COR-L47 (cell line): ENCODE data around the gene ADAMTSL5.

Experiments
- DNase-seq: peaks from one replicate; lab custom pipeline; 2025; lab: John Stamatoyannopoulos, UW

The ADAMTSL5 gene

DNA sequence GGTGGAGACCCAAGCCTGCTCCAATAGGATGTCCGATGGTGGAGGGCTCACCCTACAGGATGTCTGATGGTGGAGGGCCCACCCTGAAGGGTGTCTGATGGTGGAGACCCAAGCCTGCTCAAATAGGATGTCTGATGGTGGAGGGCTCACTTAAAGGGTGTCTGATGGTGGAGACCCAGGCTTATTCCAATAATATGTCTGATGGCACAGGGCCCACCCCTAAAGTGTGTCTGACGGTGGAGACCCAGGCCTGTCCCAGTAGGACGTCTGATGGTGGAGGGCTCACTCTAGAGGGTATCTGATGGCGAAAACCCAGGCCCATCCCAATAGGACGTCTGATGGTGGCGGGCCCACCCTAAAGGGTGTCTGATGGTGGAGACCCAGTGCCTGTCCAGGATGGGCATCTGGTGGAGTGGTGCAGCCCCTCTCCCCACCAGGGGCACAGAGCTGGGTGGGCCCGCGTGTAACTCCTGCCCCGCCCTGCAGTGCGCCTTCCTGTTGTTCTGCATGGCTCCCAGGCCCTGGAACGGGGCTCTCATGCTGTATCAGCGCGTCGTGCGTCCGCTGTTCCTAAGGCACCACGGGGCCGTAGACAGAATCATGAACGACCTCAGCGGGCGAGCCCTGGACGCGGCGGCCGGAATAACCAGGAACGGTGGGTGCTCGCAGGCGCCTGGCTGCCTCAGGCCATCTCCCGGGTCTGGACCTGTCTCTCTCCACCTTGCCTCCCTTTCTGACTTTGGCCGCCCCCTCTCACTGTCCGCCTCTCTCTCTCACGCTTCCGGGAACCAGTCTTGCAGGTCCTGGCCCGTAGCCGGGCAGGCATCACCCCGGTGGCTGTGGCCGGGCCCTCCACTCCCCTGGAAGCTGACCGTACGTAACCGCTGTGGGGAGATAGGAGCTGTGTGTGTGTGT lies 16.8 kb downstream of the ADAMTSL5 start:
- no peak for DNase-seq

DNA sequence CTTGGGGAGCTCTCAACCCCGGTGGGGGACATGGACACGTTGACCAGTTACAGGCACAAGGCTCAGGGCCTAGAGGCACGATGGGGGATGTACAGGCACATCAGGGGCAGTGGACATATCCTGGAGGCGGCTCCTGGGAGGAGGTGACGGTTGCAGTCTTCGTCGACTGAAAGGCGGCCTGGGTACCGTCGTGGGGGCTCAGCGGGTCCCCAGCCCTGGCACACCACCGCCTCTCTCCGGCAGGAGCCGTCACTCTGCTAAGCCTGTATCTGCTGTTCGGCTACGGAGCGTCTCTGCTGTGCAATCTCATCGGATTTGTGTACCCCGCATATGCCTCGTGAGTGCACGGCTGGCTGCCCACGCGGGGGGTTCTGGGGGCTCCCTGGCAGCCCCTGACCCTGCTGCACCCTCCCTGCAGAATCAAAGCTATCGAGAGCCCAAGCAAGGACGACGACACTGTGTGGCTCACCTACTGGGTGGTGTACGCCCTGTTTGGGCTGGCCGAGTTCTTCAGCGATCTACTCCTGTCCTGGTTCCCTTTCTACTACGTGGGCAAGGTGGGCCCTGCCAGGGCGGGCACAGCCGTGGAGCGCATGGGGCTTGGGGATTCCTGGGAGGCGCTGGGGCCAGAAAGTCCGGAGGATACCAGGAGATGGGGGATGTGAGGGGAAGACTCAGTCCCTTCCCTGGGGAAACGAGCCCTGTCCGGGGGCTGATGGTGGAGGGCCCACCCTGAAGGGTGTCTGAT lies 17.6 kb downstream of the ADAMTSL5 start:
- no peak for DNase-seq

DNA sequence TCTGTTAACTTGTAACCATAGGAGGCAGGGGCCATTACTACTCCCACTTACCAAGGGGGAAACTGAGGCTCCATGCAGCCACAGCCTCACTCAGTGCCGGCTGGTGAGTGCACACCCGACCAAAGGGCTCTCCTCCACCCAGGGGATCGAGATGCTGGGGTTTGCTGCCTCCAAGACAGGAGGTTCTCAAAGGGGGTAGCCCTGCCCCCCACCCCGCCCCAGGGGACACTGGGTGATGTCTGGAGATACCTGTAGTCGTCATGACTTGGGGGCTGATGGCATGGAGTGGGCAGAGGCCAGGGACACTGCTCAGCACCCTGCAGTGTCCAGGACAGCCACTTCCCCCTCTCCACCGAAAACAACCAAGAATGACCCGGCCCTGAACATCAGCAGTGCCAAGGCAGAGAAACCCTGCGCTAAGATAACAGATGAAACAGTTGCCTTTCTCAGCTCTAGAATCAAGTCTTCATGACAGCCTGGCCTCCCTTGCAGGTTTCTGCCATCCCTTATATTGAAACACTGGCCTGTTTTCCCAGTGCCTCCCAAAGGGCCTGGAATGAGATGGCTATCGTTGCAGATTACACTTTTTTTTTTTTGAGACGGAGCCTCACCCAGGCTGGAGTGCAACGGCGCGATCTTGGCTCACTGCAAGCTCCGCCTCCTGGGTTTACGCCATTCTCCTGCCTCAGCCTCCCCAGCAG lies 18.6 kb downstream of the ADAMTSL5 start:
- no peak for DNase-seq

DNA sequence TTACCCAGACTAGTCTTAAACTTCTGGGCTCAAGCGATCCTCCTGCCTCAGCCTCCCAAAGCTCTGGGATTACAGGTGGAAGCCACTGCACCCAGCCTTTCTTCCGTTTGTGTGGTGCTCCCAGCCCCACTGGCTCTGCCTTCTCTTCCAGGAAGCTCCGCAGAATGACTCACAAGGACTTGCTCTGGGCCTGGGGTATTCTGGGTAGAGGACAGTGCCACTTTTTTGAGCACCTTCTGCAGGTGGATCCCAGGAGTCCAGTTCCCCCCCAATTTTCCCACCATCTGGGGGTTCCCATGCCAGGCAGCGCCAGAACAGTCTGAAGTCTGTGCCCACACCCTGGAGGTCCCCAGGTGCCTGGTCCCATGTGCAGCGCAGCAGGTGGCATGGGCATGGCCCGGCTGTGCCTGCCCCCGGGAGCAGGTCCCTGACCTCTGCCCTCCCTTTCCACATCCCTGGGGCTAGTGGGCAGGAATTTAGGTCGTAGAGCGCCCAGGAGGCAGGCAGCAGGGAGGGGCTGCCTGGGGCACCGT lies 20.3 kb downstream of the ADAMTSL5 start:
- DNase-seq = no peak

GRCh38 chr19:1491849-1492170 lies 21.0 kb downstream of the ADAMTSL5 start:
- DNase-seq = no peak

DNA sequence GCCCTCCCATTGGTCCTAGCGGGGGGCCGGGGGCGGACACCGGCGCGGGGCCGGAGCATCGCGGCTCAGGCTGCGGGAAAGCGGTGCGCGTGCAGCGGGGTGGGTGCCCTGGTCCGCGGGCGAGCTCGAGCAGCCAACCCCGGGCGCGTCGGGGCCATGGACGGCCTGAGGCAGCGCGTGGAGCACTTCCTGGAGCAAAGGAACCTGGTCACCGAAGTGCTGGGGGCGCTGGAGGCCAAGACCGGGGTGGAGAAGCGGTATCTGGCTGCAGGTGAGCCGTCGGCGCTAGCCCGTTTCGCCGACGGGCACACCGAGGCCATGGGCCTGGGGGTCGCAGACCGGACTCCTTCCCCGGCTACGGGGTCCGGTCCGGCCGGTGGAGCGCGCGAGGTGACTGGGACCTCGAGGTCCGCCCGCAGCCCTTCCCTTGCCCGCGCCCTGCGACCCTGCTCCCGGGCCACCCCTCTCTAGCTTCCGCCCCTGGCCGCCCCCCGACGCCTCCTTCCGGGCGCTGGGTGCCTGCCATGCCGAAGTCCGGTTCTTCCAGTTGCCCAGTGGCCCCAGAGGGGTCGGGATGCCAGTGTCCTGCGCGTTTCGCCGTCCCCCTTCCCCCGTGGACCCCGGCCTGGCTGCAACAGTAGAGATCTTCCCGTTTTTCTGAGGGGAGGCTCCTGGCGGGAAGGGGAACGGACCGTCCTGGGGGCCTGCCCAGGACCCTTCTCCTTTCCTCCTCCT lies 21.5 kb downstream of the ADAMTSL5 start, which contains the start of gene REEP6:
REEP6 (plus strand) TSS at position 68 of the 735 bp plus-strand sequence; CDS start at position 157, 89 bp downstream.
- DNase-seq = no peak

GRCh38 chr19:1490311-1491113 lies 22.3 kb downstream of the ADAMTSL5 start, which contains the start of gene PCSK4:
PCSK4 (minus strand) TSS chr19:1490350; CDS start chr19:1490346, 4 bp downstream.
- DNase-seq = peak; percentile 98

GRCh38 chr19:1489463-1490310 lies 23.1 kb downstream of the ADAMTSL5 start:
- DNase-seq = no peak

- no peak for DNase-seq
Observed at GRCh38 chr19:1488282-1488601, 24.6 kb downstream of the ADAMTSL5 start.

- no peak for DNase-seq
Observed at GRCh38 chr19:1487576-1488281, 25.1 kb downstream of the ADAMTSL5 start.

GRCh38 chr19:1486720-1487575 lies 25.9 kb downstream of the ADAMTSL5 start:
- no peak for DNase-seq

- DNase-seq = no peak
Observed at GRCh38 chr19:1483979-1484428, 28.8 kb downstream of the ADAMTSL5 start.

GRCh38 chr19:1483131-1483978 lies 29.5 kb downstream of the ADAMTSL5 start:
- no peak for DNase-seq

DNA sequence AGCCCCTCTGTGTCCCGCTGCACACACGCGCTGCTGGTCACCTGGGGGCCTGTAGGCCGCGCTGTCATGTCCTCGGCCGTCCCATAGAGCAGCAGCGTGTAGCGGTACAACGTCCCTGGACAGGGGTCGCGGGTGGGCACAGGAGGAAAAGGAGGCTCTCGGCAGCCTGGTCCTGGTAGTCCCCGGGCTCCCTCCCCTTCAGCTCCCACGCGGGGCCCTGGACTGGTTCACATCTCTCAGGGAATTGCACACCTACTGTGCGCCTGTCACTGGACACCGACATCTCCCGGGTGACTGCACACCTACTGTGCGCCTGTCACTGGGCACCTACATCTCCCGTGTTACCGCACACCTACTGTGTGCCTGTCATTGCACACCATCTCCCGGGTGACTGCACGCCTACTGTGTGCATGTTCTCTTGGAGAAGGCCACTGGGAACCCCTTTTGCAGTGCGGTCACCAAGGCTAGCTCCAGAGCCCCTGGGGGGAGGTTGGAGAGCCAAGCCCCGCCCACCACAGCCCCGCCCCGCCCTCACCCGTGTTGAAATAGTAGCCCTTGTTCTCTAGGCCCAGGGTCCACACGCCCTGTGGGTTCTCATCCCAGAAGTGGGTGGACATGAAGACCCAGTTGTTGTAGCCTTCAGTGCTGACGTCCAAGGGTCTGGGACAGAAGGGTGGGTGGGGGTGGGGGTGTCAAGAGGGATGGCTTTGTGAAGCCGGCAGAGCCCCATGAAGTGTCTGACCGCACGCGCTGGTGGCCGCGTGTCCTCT lies 30.3 kb downstream of the ADAMTSL5 start:
- no peak for DNase-seq

GRCh38 chr19:1481893-1482360 lies 30.9 kb downstream of the ADAMTSL5 start:
- DNase-seq = no peak

DNA sequence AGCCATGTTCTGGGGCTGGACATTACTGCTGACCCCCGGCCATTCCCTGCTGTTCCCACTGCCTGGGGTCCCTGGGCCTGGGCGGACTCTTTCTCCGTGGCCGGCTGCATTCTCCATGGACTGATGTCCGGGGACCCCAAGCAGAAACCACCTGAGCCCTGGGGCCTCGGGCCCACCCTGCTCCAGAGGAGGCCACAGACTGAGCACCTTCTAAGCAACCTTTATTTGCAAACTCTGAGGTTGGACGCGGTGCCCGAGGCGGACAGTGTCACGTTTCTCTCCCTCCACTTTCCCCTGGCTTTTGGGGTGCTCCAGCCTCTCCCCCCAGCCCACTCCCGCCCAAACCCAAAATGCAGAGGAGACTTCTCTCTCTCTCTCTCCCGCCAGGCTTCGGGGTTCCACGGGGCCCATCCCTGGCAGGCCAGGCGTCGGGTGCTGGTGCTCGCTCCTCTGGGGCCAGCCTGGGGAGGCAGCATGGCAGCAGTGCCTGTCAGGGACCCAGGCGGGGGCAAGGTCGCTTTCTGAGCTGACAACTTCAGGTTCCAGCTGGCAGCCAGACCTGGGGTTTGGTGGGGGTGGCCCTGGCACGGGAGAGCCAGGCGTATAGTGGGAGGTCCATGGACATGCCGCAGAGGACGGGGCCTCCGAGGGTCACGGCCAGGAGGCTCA lies 31.5 kb downstream of the ADAMTSL5 start:
- DNase-seq = no peak
